GM19455 (cell line): ENCODE data around the gene SLC4A4.

Experiments used
- ATAC-seq: cut with Tn5 transposase; IDR thresholded peaks from one replicate; pipeline ENCODE4 v1.9.1; 2021; ENCODE audit not compliant: unreplicated experiment

The SLC4A4 gene

GRCh38 chr4:71356924-71357663, 18.3 kb downstream of the SLC4A4 start:
- ATAC-seq = no peak

- ATAC-seq = no peak
These were observed 22.0 kb downstream of the SLC4A4 start for GRCh38 chr4:71360844-71361243.

GRCh38 chr4:71361476-71361875, 22.7 kb downstream of the SLC4A4 start:
- no peak for ATAC-seq

GRCh38 chr4:71366766-71367165, 27.9 kb downstream of the SLC4A4 start:
- no peak for ATAC-seq

- ATAC-seq = no peak
These were observed 28.7 kb downstream of the SLC4A4 start for GRCh38 chr4:71367546-71367945.

- no peak for ATAC-seq
These were observed 30.1 kb downstream of the SLC4A4 start for GRCh38 chr4:71368906-71369305.

GRCh38 chr4:71369536-71369935, 30.7 kb downstream of the SLC4A4 start:
- ATAC-seq = no peak

- no peak for ATAC-seq
These were observed 36.7 kb downstream of the SLC4A4 start for GRCh38 chr4:71375494-71375893.

GRCh38 chr4:71377561-71377960, 38.7 kb downstream of the SLC4A4 start:
- ATAC-seq = no peak

- ATAC-seq = no peak
These were observed 40.3 kb downstream of the SLC4A4 start for GRCh38 chr4:71379126-71379525.

GRCh38 chr4:71380788-71381187, 42.0 kb downstream of the SLC4A4 start:
- no peak for ATAC-seq

- no peak for ATAC-seq
These were observed 43.5 kb downstream of the SLC4A4 start for GRCh38 chr4:71382125-71382899.

GRCh38 chr4:71382900-71383560, 44.2 kb downstream of the SLC4A4 start:
- no peak for ATAC-seq

GRCh38 chr4:71383984-71384383, 45.2 kb downstream of the SLC4A4 start:
- no peak for ATAC-seq

- no peak for ATAC-seq
These were observed 50.5 kb downstream of the SLC4A4 start for GRCh38 chr4:71389149-71389827.

- no peak for ATAC-seq
These were observed 53.3 kb downstream of the SLC4A4 start for GRCh38 chr4:71392109-71392508.

- ATAC-seq = no peak
These were observed 57.6 kb downstream of the SLC4A4 start for GRCh38 chr4:71396382-71396781.

- no peak for ATAC-seq
These were observed 62.0 kb downstream of the SLC4A4 start for GRCh38 chr4:71400810-71401209.

GRCh38 chr4:71402616-71403015, 63.8 kb downstream of the SLC4A4 start:
- ATAC-seq = no peak

- ATAC-seq = no peak
These were observed 65.2 kb downstream of the SLC4A4 start for GRCh38 chr4:71404049-71404448.

- no peak for ATAC-seq
These were observed 67.0 kb downstream of the SLC4A4 start for GRCh38 chr4:71405791-71406190.
